GM18526 (cell line): Measurements from ENCODE around the gene ZNF175.

Experiments used
- POLR2A ChIP-seq: IDR thresholded peaks from 3 replicates; pipeline ENCODE4 v1.6.1; 2011; ENCODE audit not compliant: insufficient read length; ENCODE audit errors: extremely low read depth

The ZNF175 gene

GRCh38 chr19:51546650-51547396, 24.3 kb upstream of the ZNF175 start:
- no peak for TF ChIP-seq POLR2A

- no peak for TF ChIP-seq POLR2A
These were observed 23.5 kb upstream of the ZNF175 start for GRCh38 chr19:51547397-51548212.

GRCh38 chr19:51548213-51548651, 22.9 kb upstream of the ZNF175 start:
- TF ChIP-seq POLR2A: no peak

GRCh38 chr19:51548891-51549305, 22.2 kb upstream of the ZNF175 start:
- no peak for TF ChIP-seq POLR2A

- no peak for TF ChIP-seq POLR2A
These were observed 21.4 kb upstream of the ZNF175 start for GRCh38 chr19:51549533-51550324.

GRCh38 chr19:51550848-51551672, 20.0 kb upstream of the ZNF175 start:
- no peak for TF ChIP-seq POLR2A

GRCh38 chr19:51551673-51552432, 19.2 kb upstream of the ZNF175 start:
- no peak for TF ChIP-seq POLR2A

GRCh38 chr19:51552608-51552995, 18.5 kb upstream of the ZNF175 start:
- no peak for TF ChIP-seq POLR2A

GRCh38 chr19:51552996-51553725, 17.9 kb upstream of the ZNF175 start:
- no peak for TF ChIP-seq POLR2A

- no peak for TF ChIP-seq POLR2A
These were observed 11.8 kb upstream of the ZNF175 start for GRCh38 chr19:51559240-51559639.

GRCh38 chr19:51560339-51560738, 10.7 kb upstream of the ZNF175 start:
- no peak for TF ChIP-seq POLR2A

GRCh38 chr19:51564791-51565190, 6.3 kb upstream of the ZNF175 start:
- TF ChIP-seq POLR2A: no peak

GRCh38 chr19:51565583-51565982, 5.5 kb upstream of the ZNF175 start:
- TF ChIP-seq POLR2A: no peak

GRCh38 chr19:51566489-51567100, 4.5 kb upstream of the ZNF175 start:
- no peak for TF ChIP-seq POLR2A
